HG02938 (cell line): ENCODE results near the gene HS3ST3A1.

ENCODE experiments used
- ATAC-seq: cut with Tn5 transposase; IDR thresholded peaks from one replicate; pipeline ENCODE4 v1.9.1; 2021; ENCODE audit warnings: mild to moderate bottlenecking, moderate library complexity; ENCODE audit not compliant: unreplicated experiment

The HS3ST3A1 gene

DNA sequence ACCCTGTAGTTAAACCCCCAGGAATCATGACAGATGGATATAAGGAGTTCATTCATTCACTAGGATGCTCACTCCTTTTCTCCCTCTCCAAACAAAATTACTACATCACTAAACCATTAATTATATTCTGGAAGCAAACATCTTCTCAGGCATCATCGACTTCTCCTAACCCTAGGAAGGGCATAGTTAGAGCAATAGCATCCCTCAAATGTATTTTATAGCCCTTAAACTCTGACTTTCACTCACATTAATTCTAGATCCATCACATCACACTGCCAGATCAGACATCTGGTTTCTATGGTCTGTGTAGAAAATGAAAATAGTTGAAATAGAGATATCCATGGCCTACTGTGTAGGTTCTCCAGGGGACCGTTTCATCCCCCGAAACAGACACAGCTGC is 143.9 kb downstream of the HS3ST3A1 start:
- no peak for ATAC-seq
